OCI-LY7 (cell line): Measurements from ENCODE around the gene ZSCAN5C.

Experiments
- CTCF ChIP-seq: fragments of 200-600 bp; sonication (generic); conservative IDR thresholded peaks from 2 replicates; pipeline ENCODE4 v1.5.1; 2014; ENCODE audit warnings: mild to moderate bottlenecking, antibody characterized with exemption, low read length, moderate library complexity, mixed read lengths
- EZH2phosphoT487 ChIP-seq: fragments of 200-600 bp; sonication (generic); IDR thresholded peaks from 2 replicates; pipeline ENCODE4 v1.6.1; 2018; ENCODE audit warnings: low read depth, borderline replicate concordance, mild to moderate bottlenecking, mixed run types, antibody characterized with exemption, low read length, moderate library complexity, mixed read lengths

GRCh38 chr19:56191711-56192110 is 10.4 kb upstream of the ZSCAN5C start:
- TF ChIP-seq CTCF (no peak), EZH2phosphoT487 (no peak)
